ENCODE data around the gene BACE1. TPM values are rescaled to one million over a fixed set of nuclear protein-coding genes. Genes with fewer than 3 reads are reported as not detected.

BACE1 gene
- total RNA-seq, 1 experiment from 2014 or later: 13.7 TPM

DNA sequence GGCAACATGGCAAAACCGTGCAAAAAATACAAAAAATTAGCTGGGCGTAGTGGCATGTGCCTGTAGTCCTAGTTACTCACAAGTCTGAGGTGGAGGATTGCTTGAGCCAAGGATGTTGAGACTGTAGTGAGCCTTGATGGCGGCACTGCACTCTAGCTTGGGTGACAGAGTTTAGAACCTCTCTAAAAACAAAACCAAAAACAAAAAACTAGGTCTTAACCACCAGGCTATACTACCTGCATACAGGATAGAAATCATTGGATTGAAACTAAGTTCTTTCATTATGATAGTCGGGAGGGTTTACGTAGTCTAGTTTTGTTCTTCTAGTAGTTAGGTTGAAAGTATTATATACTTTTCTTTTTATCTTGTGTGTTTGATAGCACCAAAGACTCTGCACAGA is 77.8 kb downstream of the BACE1 start:
- H3K4me3 ChIP-seq (ENCODE audit: low read depth, low read length, poor library complexity, severe bottlenecking): no peak overlapping the region
- no peak for DNase-seq (ENCODE audit: low spot score)
- TF ChIP-seq, protein P1, sequence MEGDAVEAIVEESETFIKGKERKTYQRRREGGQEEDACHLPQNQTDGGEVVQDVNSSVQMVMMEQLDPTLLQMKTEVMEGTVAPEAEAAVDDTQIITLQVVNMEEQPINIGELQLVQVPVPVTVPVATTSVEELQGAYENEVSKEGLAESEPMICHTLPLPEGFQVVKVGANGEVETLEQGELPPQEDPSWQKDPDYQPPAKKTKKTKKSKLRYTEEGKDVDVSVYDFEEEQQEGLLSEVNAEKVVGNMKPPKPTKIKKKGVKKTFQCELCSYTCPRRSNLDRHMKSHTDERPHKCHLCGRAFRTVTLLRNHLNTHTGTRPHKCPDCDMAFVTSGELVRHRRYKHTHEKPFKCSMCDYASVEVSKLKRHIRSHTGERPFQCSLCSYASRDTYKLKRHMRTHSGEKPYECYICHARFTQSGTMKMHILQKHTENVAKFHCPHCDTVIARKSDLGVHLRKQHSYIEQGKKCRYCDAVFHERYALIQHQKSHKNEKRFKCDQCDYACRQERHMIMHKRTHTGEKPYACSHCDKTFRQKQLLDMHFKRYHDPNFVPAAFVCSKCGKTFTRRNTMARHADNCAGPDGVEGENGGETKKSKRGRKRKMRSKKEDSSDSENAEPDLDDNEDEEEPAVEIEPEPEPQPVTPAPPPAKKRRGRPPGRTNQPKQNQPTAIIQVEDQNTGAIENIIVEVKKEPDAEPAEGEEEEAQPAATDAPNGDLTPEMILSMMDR (conservative IDR thresholded peaks at IDR 0.05; ENCODE audit: low read depth, low read length): no peak
- no peak for TF ChIP-seq EZH2 (IDR thresholded peaks at IDR 0.05; ENCODE audit: borderline replicate concordance, low read depth, low read length, poor library complexity, severe bottlenecking)
- H3K4me1 ChIP-seq (ENCODE audit: insufficient read depth, low read length, poor library complexity, severe bottlenecking): peaks cover 3% of the 10 kb centered on the region
- H3K36me3 ChIP-seq (ENCODE audit: insufficient read depth, low read length, poor library complexity, severe bottlenecking): peaks cover 25% of the 10 kb centered on the region
- H3K27me3 ChIP-seq (replicated peaks; ENCODE audit: insufficient read depth, low read depth, low read length, poor library complexity): no peaks in the 10 kb centered on the region
- H3K9me3 ChIP-seq (ENCODE audit: low read depth, low read length, poor library complexity, severe bottlenecking): no peaks in the 10 kb centered on the region
- POLR2A ChIA-PET (ENCODE audit: low non-redundant PET): no interaction called here
- no TSS peak for BruUV-seq (replicated peaks)
- H3K27ac ChIP-seq (ENCODE audit: low read depth, low read length, poor library complexity, severe bottlenecking): no peak overlapping the region
- CTCF ChIA-PET: no interaction called here
- intact Hi-C loops (cut with micrococcal nuclease; ENCODE audit: unreplicated experiment): no loop called here

Other genes starting within 250 kb of the BACE1 start
- 71.9 and 81.7 TPM in 2 replicates for gene SIK3, start 217.8 kb downstream of the BACE1 start, total RNA-seq (2021)
- 153 and 160 TPM in 2 replicates for gene PAFAH1B2, start 172.0 kb downstream of the BACE1 start, total RNA-seq (2021)
- gene SIDT2, start 137.5 kb downstream of the BACE1 start, total RNA-seq (2021): 33.5 and 43.6 TPM in 2 replicates
- 19.4 and 27.2 TPM in 2 replicates for gene TAGLN, start 116.9 kb downstream of the BACE1 start, total RNA-seq (2021)
- 49.0 and 53.2 TPM in 2 replicates for gene PCSK7, start 84.2 kb downstream of the BACE1 start, total RNA-seq (2021)
- 37.8 and 50.3 TPM in 2 replicates for gene RNF214, start 83.6 kb downstream of the BACE1 start, total RNA-seq (2021)
- gene BACE1-AS, start 24.9 kb downstream of the BACE1 start, total RNA-seq (2021): 13.7 and 18.0 TPM in 2 replicates
- gene CEP164, start 11.6 kb upstream of the BACE1 start, total RNA-seq (2021): 39.4 and 43.3 TPM in 2 replicates

Measured in A673 (cell line).